K562 (cell line): ENCODE measurements around the gene NR3C1. TPM values are rescaled to one million over a fixed set of nuclear protein-coding genes. Genes with fewer than 3 reads are reported as not detected.

Experiments used
- ATAC-seq: fragments of 200-7000 bp; cut with Tn5 transposase; 3 replicates; pipeline ENCODE4 v1.9.1; 2020; ENCODE audit warnings: moderate library complexity
- BruUV-seq: library from RNA; stranded (reverse); fragments of 400-500 nt; replicated peaks from 2 replicates; lab custom pipeline; 2021; lab: Mats Ljungman, UMichigan
- CTCF ChIA-PET: fragments of 300-600 bp; formaldehyde crosslinking; extraction: SDS; loops from one replicate; lab custom pipeline; 2021; ENCODE audit warnings: low intra/inter-chr PET ratio; lab: Yijun Ruan, JAX
- POLR2A ChIA-PET: fragments of 300-600, 350-650 bp; sonication (Branson Sonifier 250); formaldehyde crosslinking; extraction: SDS; loops from one replicate; lab custom pipeline; 2021; ENCODE audit warnings: antibody characterized with exemption, inconsistent platforms; lab: Yijun Ruan, JAX
- DNase-seq, 4 experiments: peaks; one replicate each; pipeline versions ENCODE4 v3.0.0 to v3.0.0-alpha.2; 2011 to 2018; ENCODE audit warnings: low spot score in 3 of 4, mixed read lengths in 3 of 4; ENCODE audit errors: extremely low read depth in 1 of 4
- FAIRE-seq: peaks from 2 replicates; lab custom pipeline; 2011; peaks lifted over from hg19 to GRCh38; lab: Jason Lieb, UNC
- H2AFZ ChIP-seq: 2 replicates; pipeline ENCODE4 v1.6.0; 2011; ENCODE audit warnings: low read depth, low read length, control low read depth, inconsistent platforms
- H3K27ac ChIP-seq: fragments of 200-600 bp; 3 replicates; pipeline ENCODE4 v1.8.0; 2011; ENCODE audit warnings: low read depth, mild to moderate bottlenecking, control low read depth, inconsistent platforms, low read length, moderate library complexity, mixed read lengths; ENCODE audit errors: extremely low read depth
- H3K27me3 ChIP-seq, 2 experiments: fragments of 300-600 bp in 1 of 2; 2 replicates in 1 of 2; 3 replicates in 1 of 2; pipeline versions ENCODE4 v1.6.0 to v1.8.0; 2011; ENCODE audit warnings: inconsistent platforms in 2 of 2, low read length in 2 of 2, mild to moderate bottlenecking in 1 of 2, mixed read lengths in 1 of 2, moderate library complexity in 1 of 2; ENCODE audit not compliant: control insufficient read depth in 2 of 2, insufficient read depth in 2 of 2
- H3K36me3 ChIP-seq: fragments of 300-600 bp; 3 replicates; pipeline ENCODE4 v1.8.0; 2011; ENCODE audit warnings: mild to moderate bottlenecking, low read length, inconsistent platforms; ENCODE audit not compliant: control insufficient read depth, insufficient read depth
- H3K4me1 ChIP-seq, 2 experiments: fragments of 200-600 bp in 1 of 2; replicated peaks in 1 of 2; 2 replicates in 1 of 2; 3 replicates in 1 of 2; pipeline versions ENCODE4 v1.5.1 to v1.8.0; 2011; ENCODE audit warnings: inconsistent platforms in 2 of 2, low read length in 2 of 2, mild to moderate bottlenecking in 1 of 2, mixed read lengths in 1 of 2, moderate library complexity in 1 of 2; ENCODE audit not compliant: control insufficient read depth in 2 of 2, insufficient read depth in 2 of 2
- H3K4me2 ChIP-seq: 2 replicates; pipeline ENCODE4 v1.6.1; 2011; ENCODE audit warnings: low read length, control low read depth, inconsistent platforms, mixed read lengths; ENCODE audit not compliant: insufficient read depth
- H3K4me3 ChIP-seq: fragments of 200-600 bp; sonication (generic), shearing (Covaris generic); 2 replicates; pipeline ENCODE4 v1.5.1; 2016; ENCODE audit warnings: control low read depth, inconsistent platforms
- H3K79me2 ChIP-seq: fragments of 200-600 bp; 3 replicates; pipeline ENCODE4 v1.8.0; 2011; ENCODE audit warnings: low read length, inconsistent platforms; ENCODE audit not compliant: control insufficient read depth, insufficient read depth
- H3K9ac ChIP-seq, 2 experiments: 2 replicates each; pipeline versions ENCODE4 v1.6.0 to v1.6.1; 2011; ENCODE audit warnings: low read depth in 2 of 2, low read length in 2 of 2, control low read depth in 1 of 2, inconsistent platforms in 1 of 2, mild to moderate bottlenecking in 1 of 2, mixed read lengths in 1 of 2; ENCODE audit not compliant: insufficient read depth in 1 of 2
- H3K9me1 ChIP-seq: one replicate; pipeline ENCODE4 v1.6.0; 2011; ENCODE audit warnings: inconsistent platforms, mild to moderate bottlenecking, low read length, moderate library complexity; ENCODE audit not compliant: control insufficient read depth, insufficient read depth
- H3K9me3 ChIP-seq: replicated peaks from 2 replicates; pipeline ENCODE4 v1.5.1; 2011; ENCODE audit warnings: low read depth, low read length, inconsistent platforms; ENCODE audit not compliant: control insufficient read depth, insufficient read depth
- H4K20me1 ChIP-seq: replicated peaks from 2 replicates; pipeline ENCODE4 v1.6.1; 2011; ENCODE audit warnings: low read length, inconsistent platforms, mixed read lengths; ENCODE audit not compliant: control insufficient read depth, insufficient read depth
- CBFA2T3 ChIP-seq: fragments of 450-650 bp; IDR thresholded peaks from 2 replicates; pipeline ENCODE4 v1.6.1; 2017
- GTF3C2 ChIP-seq: IDR thresholded peaks from 3 replicates; pipeline ENCODE4 v1.6.1; 2011; ENCODE audit warnings: borderline replicate concordance, mild to moderate bottlenecking, moderate library complexity; ENCODE audit not compliant: insufficient read length; ENCODE audit errors: extremely low read depth
- POLR2AphosphoS2 ChIP-seq: IDR thresholded peaks from 2 replicates; pipeline ENCODE4 v1.6.1; 2012; ENCODE audit warnings: low read length, improper control_type of control experiment
- THRAP3 ChIP-seq: fragments of 450-650 bp; IDR thresholded peaks from 2 replicates; pipeline ENCODE4 v1.6.1; 2016; ENCODE audit warnings: mild to moderate bottlenecking, inconsistent platforms, borderline replicate concordance
- WGBS: fragments of 100-300 bp; shearing (Covaris generic); methylation state at CpG from one replicate; pipeline ENCODE4 v1.1.6; 2016; ENCODE audit warnings: low coverage, mixed read lengths; ENCODE audit not compliant: insufficient coverage; ENCODE audit errors: missing lambda C conversion rate; 5-methylcytosine and 5-hydroxymethylcytosine counted together
- in situ Hi-C: fragments of 300-500 bp; cut with MboI; formaldehyde crosslinking; loops from 4 replicates; pipeline ENCODE4 v1.15.0; 2018; ENCODE audit warnings: inconsistent platforms, mixed read lengths
- intact Hi-C: fragments of 100-400 bp; cut with micrococcal nuclease; formaldehyde crosslinking; loops from 2 replicates; pipeline ENCODE4 v1.14.2; 2022
- polyA plus RNA-seq, 8 experiments: library from polyadenylated mRNA; depleted of rRNA in 4 of 8; stranded (reverse) in 5 of 8; unstranded in 3 of 8; fragments of >200 nt; fragmentation: Nextera tagmentation in 2 of 8; fragmentation: Illumina TruSeq in 1 of 8; extraction: Ambion mirVana in 2 of 8; extraction: Trizol in 1 of 8; gene quantifications; 2 replicates each; pipeline versions ENCODE4 v1.2.1 to v1.2.3, GENCODE V29; 2011 to 2014; ENCODE audit warnings: inconsistent platforms in 1 of 8, missing spikeins in 1 of 8
- total RNA-seq, 7 experiments: library from RNA; depleted of rRNA in 6 of 7; stranded (reverse); fragments of >200 nt in 6 of 7; fragmentation: Illumina TruSeq in 2 of 7; extraction: Trizol in 2 of 7; gene quantifications; 2 replicates each; pipeline versions ENCODE4 v1.2.1 to v1.2.3, GENCODE V29; 2011 to 2021; ENCODE audit warnings: low replicate concordance in 1 of 7
- TF ChIP-seq, protein P1 (sequence below): fragments of 450-650 bp; IDR thresholded peaks from 2 replicates; pipeline ENCODE4 v1.6.1; 2014; ENCODE audit warnings: low read depth, mild to moderate bottlenecking, moderate library complexity, borderline replicate concordance

NR3C1 gene
- total and polyA plus RNA-seq, 9 of the 15 experiments (the other 6 are each of a cell fraction or from before 2014, with no cell fraction given) = 8.2 to 36.0 (median 15.0) TPM

DNA sequence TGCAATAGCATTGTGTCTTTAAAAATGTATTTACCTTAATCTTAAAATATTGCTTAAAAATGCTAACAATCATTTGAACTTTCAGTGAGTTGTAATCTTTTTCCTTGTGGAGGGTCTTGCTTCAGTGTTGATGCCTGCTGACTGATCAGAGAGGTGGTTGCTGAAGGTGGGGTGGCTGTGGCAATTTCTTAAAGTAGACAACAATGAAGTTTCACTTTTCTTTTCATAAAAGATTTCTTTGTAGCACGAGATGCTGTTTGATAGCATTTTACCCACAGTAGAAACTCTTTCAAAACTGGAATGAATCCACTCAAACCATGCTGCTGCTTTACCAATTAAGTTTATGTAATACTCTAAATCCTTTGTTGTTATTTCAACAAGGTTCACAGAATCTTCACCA lies 50.8 kb downstream of the NR3C1 start:
- no peaks in the 10 kb centered on the region for H3K36me3 ChIP-seq
- peaks cover 79% of the 10 kb centered on the region for H3K79me2 ChIP-seq
- no peaks in the 10 kb centered on the region for H3K27me3 ChIP-seq
- in situ Hi-C loops = no loop called here
- 0 out of 2 replicates have a peak, but pooled peaks cover 3% of the 10 kb centered on the region for H4K20me1 ChIP-seq
- no peaks in the 10 kb centered on the region for H3K9me3 ChIP-seq
- no peak overlapping the region for H3K27ac ChIP-seq
- BruUV-seq = no TSS peak
- intact Hi-C loops = no loop called here
- POLR2A ChIA-PET = no interaction called here
- no peak overlapping the region for H3K4me2 ChIP-seq
- H3K4me1 ChIP-seq = peaks cover 2 to 21% of the 10 kb centered on the region in 2 experiments; a peak in 3 of 5 replicates
- H3K4me3 ChIP-seq = no peak overlapping the region
- no peak for ATAC-seq
- H2AFZ ChIP-seq = no peak overlapping the region
- H3K9ac ChIP-seq = no peak overlapping the region
- no peak for FAIRE-seq
- no peaks in the 10 kb centered on the region for H3K9me1 ChIP-seq
- TF ChIP-seq GTF3C2 (no peak), CBFA2T3 (no peak), THRAP3 (no peak), POLR2AphosphoS2 (no peak)
- TF ChIP-seq, protein P1, sequence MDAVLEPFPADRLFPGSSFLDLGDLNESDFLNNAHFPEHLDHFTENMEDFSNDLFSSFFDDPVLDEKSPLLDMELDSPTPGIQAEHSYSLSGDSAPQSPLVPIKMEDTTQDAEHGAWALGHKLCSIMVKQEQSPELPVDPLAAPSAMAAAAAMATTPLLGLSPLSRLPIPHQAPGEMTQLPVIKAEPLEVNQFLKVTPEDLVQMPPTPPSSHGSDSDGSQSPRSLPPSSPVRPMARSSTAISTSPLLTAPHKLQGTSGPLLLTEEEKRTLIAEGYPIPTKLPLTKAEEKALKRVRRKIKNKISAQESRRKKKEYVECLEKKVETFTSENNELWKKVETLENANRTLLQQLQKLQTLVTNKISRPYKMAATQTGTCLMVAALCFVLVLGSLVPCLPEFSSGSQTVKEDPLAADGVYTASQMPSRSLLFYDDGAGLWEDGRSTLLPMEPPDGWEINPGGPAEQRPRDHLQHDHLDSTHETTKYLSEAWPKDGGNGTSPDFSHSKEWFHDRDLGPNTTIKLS = no peak
- 83% methylated on average over 1 of the region's 1 CpG for WGBS
- CTCF ChIA-PET = no interaction called here
- DNase-seq = no peak
